Adrenal gland (tissue), 12 donors: ENCODE measurements around the gene ORMDL1. TPM values are rescaled to one million over a fixed set of nuclear protein-coding genes. Genes with fewer than 3 reads are reported as not detected.

Source experiments
- DNase-seq, 7 donors: peaks; one replicate each; pipeline ENCODE4 v3.0.0-alpha.2; 2019 to 2020
- H3K27ac ChIP-seq, 5 donors: fragments of 200-600 bp; sonication (generic) in 4 of 5; 1 replicate in 3 of 5; 2 replicates in 2 of 5; pipeline versions ENCODE4 v1.5.1 to v1.8.0; 2016 to 2020; ENCODE audit warnings: mild to moderate bottlenecking in 1 of 5
- H3K27me3 ChIP-seq: fragments of 200-600 bp; 2 replicates; pipeline ENCODE4 v1.8.0; 2021
- H3K36me3 ChIP-seq, 2 donors: fragments of 200-600 bp; replicated peaks in 1 of 2; 1 replicate in 1 of 2; 2 replicates in 1 of 2; pipeline versions ENCODE4 v1.5.1 to v1.8.0; 2018 to 2022
- H3K4me1 ChIP-seq, 2 donors: fragments of 200-600 bp; replicated peaks in 1 of 2; 1 replicate in 1 of 2; 2 replicates in 1 of 2; pipeline versions ENCODE4 v1.5.1 to v1.8.0; 2018 to 2021
- H3K4me3 ChIP-seq, 4 donors: fragments of 200-600 bp; sonication (generic) in 3 of 4; one replicate each; pipeline ENCODE4 v1.5.1; 2016 to 2018
- H3K9me3 ChIP-seq, 3 donors: fragments of 200-600 bp; sonication (generic) in 1 of 3; replicated peaks in 1 of 3; 1 replicate in 2 of 3; 2 replicates in 1 of 3; pipeline versions ENCODE4 v1.5.1 to v1.8.0; 2016 to 2021
- POLR2A ChIP-seq, 2 donors: fragments of 450-650 bp; IDR thresholded peaks; one replicate each; pipeline ENCODE4 v1.6.1; 2017; ENCODE audit warnings: antibody characterized with exemption in 2 of 2, mild to moderate bottlenecking in 2 of 2, moderate library complexity in 1 of 2
- WGBS, 4 donors: extraction: QIAGEN DNeasy Blood & Tissue Kit in 2 of 4; methylation state at CpG; one replicate each; pipeline versions ENCODE4 v1.1.5 to v1.1.7; 2013 to 2017; 5-methylcytosine and 5-hydroxymethylcytosine counted together
- intact Hi-C, 2 donors: fragments of 100-400 bp; cut with DNase I; formaldehyde crosslinking; loops; one replicate each; pipeline versions ENCODE4 v1.14.1 to v1.15.0; 2022 to 2023
- polyA plus RNA-seq, 3 donors: library from polyadenylated mRNA; stranded (reverse); fragments of 200-250 nt in 2 of 3; fragments of 350-450 nt in 1 of 3; fragmentation: Illumina TruSeq in 1 of 3; extraction: RNeasy Lipid Tissue Mini Kit (QIAGEN cat#74804) in 1 of 3; gene quantifications; one replicate each; pipeline ENCODE4 v1.2.3, GENCODE V29; 2013 to 2014
- total RNA-seq, 9 donors: library from RNA; depleted of rRNA in 4 of 9; stranded (reverse); fragments of >200 nt in 4 of 9; fragments of 120-200 nt in 1 of 9; fragmentation: NEBNext Ultra II Directional in 1 of 9; extraction: Animal tissue kit (Norgen Biotek cat#: 25700) in 1 of 9; gene quantifications; one replicate each; pipeline versions ENCODE4 v1.1.0 to v1.2.4, GENCODE V29; 2013 to 2023
- TF ChIP-seq, protein P1 (sequence below), 6 experiments: fragments of 450-650 bp in 4 of 6; fragments of 200-600 bp in 2 of 6; sonication (generic) in 1 of 6; IDR thresholded peaks; 1 replicate in 5 of 6; 2 replicates in 1 of 6; pipeline versions ENCODE4 v1.5.1 to v1.8.0; 2016 to 2021; ENCODE audit warnings: antibody characterized with exemption in 6 of 6, mild to moderate bottlenecking in 2 of 6, moderate library complexity in 1 of 6
- donor health status: healthy with polysubstance abuse.
- donor health status: Bipolar disorder and iron deficiency.
- donor health status: DM: yes; HTN: yes; CAD: no.
- donor health status: DM: no; HTN: no; CAD: no.
- donor health status: DM: no; HTN: no; CAD: no.
- donor health status: DM: yes; HTN: yes; CAD: no.

The ORMDL1 gene
- total and polyA plus RNA-seq, 12 donors, result 34.7 to 272 (median 59.4) TPM

- intact Hi-C loops, result no loop called here
- WGBS, 4 donors, result 94 to 100% (median 96%) methylated on average over 1 of the region's 1 CpG
- no peak overlapping the region for H3K4me3 ChIP-seq
- peaks cover 2 to 10% of the 10 kb centered on the region in 2 donors for H3K4me1 ChIP-seq
- no peaks in the 10 kb centered on the region for H3K9me3 ChIP-seq
- no peak overlapping the region for H3K27ac ChIP-seq
- H3K36me3 ChIP-seq, result peaks cover 0 to 18% of the 10 kb centered on the region in 2 donors
- DNase-seq, result no peak
- TF ChIP-seq, protein P1, sequence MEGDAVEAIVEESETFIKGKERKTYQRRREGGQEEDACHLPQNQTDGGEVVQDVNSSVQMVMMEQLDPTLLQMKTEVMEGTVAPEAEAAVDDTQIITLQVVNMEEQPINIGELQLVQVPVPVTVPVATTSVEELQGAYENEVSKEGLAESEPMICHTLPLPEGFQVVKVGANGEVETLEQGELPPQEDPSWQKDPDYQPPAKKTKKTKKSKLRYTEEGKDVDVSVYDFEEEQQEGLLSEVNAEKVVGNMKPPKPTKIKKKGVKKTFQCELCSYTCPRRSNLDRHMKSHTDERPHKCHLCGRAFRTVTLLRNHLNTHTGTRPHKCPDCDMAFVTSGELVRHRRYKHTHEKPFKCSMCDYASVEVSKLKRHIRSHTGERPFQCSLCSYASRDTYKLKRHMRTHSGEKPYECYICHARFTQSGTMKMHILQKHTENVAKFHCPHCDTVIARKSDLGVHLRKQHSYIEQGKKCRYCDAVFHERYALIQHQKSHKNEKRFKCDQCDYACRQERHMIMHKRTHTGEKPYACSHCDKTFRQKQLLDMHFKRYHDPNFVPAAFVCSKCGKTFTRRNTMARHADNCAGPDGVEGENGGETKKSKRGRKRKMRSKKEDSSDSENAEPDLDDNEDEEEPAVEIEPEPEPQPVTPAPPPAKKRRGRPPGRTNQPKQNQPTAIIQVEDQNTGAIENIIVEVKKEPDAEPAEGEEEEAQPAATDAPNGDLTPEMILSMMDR (IDR thresholded peaks at IDR 0.05), result no peak
- TF ChIP-seq POLR2A (IDR thresholded peaks at IDR 0.05), result no peak
- no peaks in the 10 kb centered on the region for H3K27me3 ChIP-seq
Measured at GRCh38 chr2:189794310-189794709, 10.2 kb upstream of the ORMDL1 start.

GRCh38 chr2:189791338-189792042, 7.4 kb upstream of the ORMDL1 start:
- Histone ChIP-seq H3K4me3 (no peak overlapping the region), H3K4me1 (no peaks in the 10 kb centered on the region), H3K27ac (no peak overlapping the region), H3K9me3 (no peaks in the 10 kb centered on the region), H3K36me3 (peaks cover 0 to 17% of the 10 kb centered on the region in 2 donors), H3K27me3 (no peaks in the 10 kb centered on the region)
- TF ChIP-seq, protein P1 (IDR thresholded peaks at IDR 0.05), result no peak
- TF ChIP-seq POLR2A (IDR thresholded peaks at IDR 0.05), result no peak
- no peak for DNase-seq
- WGBS, 4 donors, result 90 to 95% (median 91%) methylated on average over 12 of the region's 12 CpGs
- intact Hi-C loops, result no loop called here

- H3K27ac ChIP-seq, result peak overlapping the region; percentile 68 to 99 (median 94)
- DNase-seq, result no peak
- no peak for TF ChIP-seq POLR2A (IDR thresholded peaks at IDR 0.05)
- TF ChIP-seq, protein P1 (IDR thresholded peaks at IDR 0.05), result no peak
- H3K4me3 ChIP-seq, result peak overlapping the region; percentile 9 to 92 (median 71)
- H3K27me3 ChIP-seq, result no peaks in the 10 kb centered on the region
- peaks cover 0 to 37% of the 10 kb centered on the region in 2 donors for H3K4me1 ChIP-seq
- no peaks in the 10 kb centered on the region for H3K9me3 ChIP-seq
- H3K36me3 ChIP-seq, result peaks cover 0 to 27% of the 10 kb centered on the region in 2 donors
- intact Hi-C loops, result no loop called here
- WGBS, 4 donors, result 0% methylated on average over 17 of the region's 17 CpGs
Measured at GRCh38 chr2:189783451-189783926, 650 bp downstream of the ORMDL1 start.

GRCh38 chr2:189782221-189782671, 1.9 kb downstream of the ORMDL1 start:
- peak overlapping the region in 1 of 4 donors; percentile 92 for H3K4me3 ChIP-seq
- peaks cover 0 to 40% of the 10 kb centered on the region in 2 donors for H3K36me3 ChIP-seq
- intact Hi-C loops, result no loop called here
- 55 to 63% (median 61%) methylated on average over 4 of the region's 4 CpGs for WGBS, 4 donors
- H3K9me3 ChIP-seq, result no peaks in the 10 kb centered on the region
- H3K4me1 ChIP-seq, result peaks cover 0 to 37% of the 10 kb centered on the region in 2 donors
- no peaks in the 10 kb centered on the region for H3K27me3 ChIP-seq
- no peak for DNase-seq
- H3K27ac ChIP-seq, result peak overlapping the region in 3 of 5 donors; percentile 9 to 94 (median 21)
- TF ChIP-seq, protein P1 (IDR thresholded peaks at IDR 0.05), result no peak
- no peak for TF ChIP-seq POLR2A (IDR thresholded peaks at IDR 0.05)
